Measurements from ENCODE around the gene S1PR4. TPM values are rescaled to one million over a fixed set of nuclear protein-coding genes. Genes with fewer than 3 reads are reported as not detected.
A peak's percentile ranks its signal among the peaks of the same experiment; 100 is the strongest.
"Not testable (repeated sequence)": the region's sequence is repeated elsewhere in the genome, so short reads cannot be mapped to it uniquely, and the experiment has no call there.

Gene S1PR4
- total and polyA plus RNA-seq, 2 donors from 2014 or later, result 0.67 to 5.1 TPM

- no peaks in the 10 kb centered on the region for H3K27me3 ChIP-seq (ENCODE audit: control insufficient read depth, insufficient read depth, low read length)
- H3K9ac ChIP-seq (ENCODE audit: low read length in 3 of 3), result no peak overlapping the region
- H3K4me1 ChIP-seq (ENCODE audit: control insufficient read depth in 2 of 3, insufficient read depth in 2 of 3, low read depth in 1 of 3, low read length in 3 of 3), result peaks cover 0 to 13% (median 0%) of the 10 kb centered on the region in 3 donors
- H3K4me3 ChIP-seq (ENCODE audit: low read length in 3 of 3), result no peak overlapping the region
- peak in 1 of 5 donors; percentile 36 for DNase-seq
- H3K36me3 ChIP-seq (ENCODE audit: control insufficient read depth in 2 of 3, insufficient read depth in 3 of 3, low read length in 3 of 3), result no peaks in the 10 kb centered on the region
- H3K9me3 ChIP-seq (ENCODE audit: control insufficient read depth in 2 of 3, insufficient read depth in 1 of 3, low read length in 3 of 3), result no peaks in the 10 kb centered on the region
- FAIRE-seq, result no peak
- H3K27ac ChIP-seq (ENCODE audit: low read depth in 2 of 2, low read length in 2 of 2), result no peak overlapping the region
- TF ChIP-seq CTCF (IDR thresholded peaks at IDR 0.05; ENCODE audit: borderline replicate concordance, extremely low read depth, insufficient read depth), result no peak
- intact Hi-C loops (cut with DNase I), result no loop called here
Measured at GRCh38 chr19:3190470-3190770, 11.9 kb downstream of the S1PR4 start.

- Histone ChIP-seq H3K9me3 (ENCODE audit: control insufficient read depth in 2 of 3, insufficient read depth in 1 of 3, low read length in 3 of 3) (no peaks in the 10 kb centered on the region), H3K36me3 (ENCODE audit: control insufficient read depth in 2 of 3, insufficient read depth in 3 of 3, low read length in 3 of 3) (no peaks in the 10 kb centered on the region), H3K27me3 (ENCODE audit: control insufficient read depth, insufficient read depth, low read length) (no peaks in the 10 kb centered on the region), H3K27ac (ENCODE audit: low read depth in 2 of 2, low read length in 2 of 2) (no peak overlapping the region), H3K9ac (ENCODE audit: low read length in 3 of 3) (no peak overlapping the region), H3K4me1 (ENCODE audit: control insufficient read depth in 2 of 3, insufficient read depth in 2 of 3, low read depth in 1 of 3, low read length in 3 of 3) (peaks cover 0 to 13% (median 0%) of the 10 kb centered on the region in 3 donors), H3K4me3 (ENCODE audit: low read length in 3 of 3) (no peak overlapping the region)
- DNase-seq (peak in 1 of 5 donors; percentile 61), FAIRE-seq (no peak)
- TF ChIP-seq CTCF (IDR thresholded peaks at IDR 0.05; ENCODE audit: borderline replicate concordance, extremely low read depth, insufficient read depth), result no peak
- intact Hi-C loops (cut with DNase I), result no loop called here
Measured at GRCh38 chr19:3190921-3191805, 12.6 kb downstream of the S1PR4 start.

- H3K9me3 ChIP-seq (ENCODE audit: control insufficient read depth in 2 of 3, insufficient read depth in 1 of 3, low read length in 3 of 3); FAIRE-seq; H3K4me1 ChIP-seq (ENCODE audit: control insufficient read depth in 2 of 3, insufficient read depth in 2 of 3, low read depth in 1 of 3, low read length in 3 of 3); H3K4me3 ChIP-seq (ENCODE audit: low read length in 3 of 3); intact Hi-C loops (cut with DNase I); DNase-seq; H3K27me3 ChIP-seq (ENCODE audit: control insufficient read depth, insufficient read depth, low read length); H3K9ac ChIP-seq (ENCODE audit: low read length in 3 of 3); H3K27ac ChIP-seq (ENCODE audit: low read depth in 2 of 2, low read length in 2 of 2); H3K36me3 ChIP-seq (ENCODE audit: control insufficient read depth in 2 of 3, insufficient read depth in 3 of 3, low read length in 3 of 3): not testable (repeated sequence)
Measured at GRCh38 chr19:3191806-3192104, 13.2 kb downstream of the S1PR4 start.

GRCh38 chr19:3192228-3192635, 13.7 kb downstream of the S1PR4 start:
- peaks cover 0 to 4% (median 0%) of the 10 kb centered on the region in 3 donors for H3K4me1 ChIP-seq (ENCODE audit: control insufficient read depth in 2 of 3, insufficient read depth in 2 of 3, low read depth in 1 of 3, low read length in 3 of 3)
- peak in 1 of 5 donors; percentile 62 for DNase-seq
- H3K36me3 ChIP-seq (ENCODE audit: control insufficient read depth in 2 of 3, insufficient read depth in 3 of 3, low read length in 3 of 3), result no peaks in the 10 kb centered on the region
- no peak overlapping the region for H3K4me3 ChIP-seq (ENCODE audit: low read length in 3 of 3)
- intact Hi-C loops (cut with DNase I), result no loop called here
- H3K27me3 ChIP-seq (ENCODE audit: control insufficient read depth, insufficient read depth, low read length), result no peaks in the 10 kb centered on the region
- H3K9me3 ChIP-seq (ENCODE audit: control insufficient read depth in 2 of 3, insufficient read depth in 1 of 3, low read length in 3 of 3), result no peaks in the 10 kb centered on the region
- no peak for FAIRE-seq
- no peak overlapping the region for H3K9ac ChIP-seq (ENCODE audit: low read length in 3 of 3)
- no peak for TF ChIP-seq CTCF (IDR thresholded peaks at IDR 0.05; ENCODE audit: borderline replicate concordance, extremely low read depth, insufficient read depth)
- no peak overlapping the region for H3K27ac ChIP-seq (ENCODE audit: low read depth in 2 of 2, low read length in 2 of 2)
